ENCODE data around the gene GOLGA3.

DNA sequence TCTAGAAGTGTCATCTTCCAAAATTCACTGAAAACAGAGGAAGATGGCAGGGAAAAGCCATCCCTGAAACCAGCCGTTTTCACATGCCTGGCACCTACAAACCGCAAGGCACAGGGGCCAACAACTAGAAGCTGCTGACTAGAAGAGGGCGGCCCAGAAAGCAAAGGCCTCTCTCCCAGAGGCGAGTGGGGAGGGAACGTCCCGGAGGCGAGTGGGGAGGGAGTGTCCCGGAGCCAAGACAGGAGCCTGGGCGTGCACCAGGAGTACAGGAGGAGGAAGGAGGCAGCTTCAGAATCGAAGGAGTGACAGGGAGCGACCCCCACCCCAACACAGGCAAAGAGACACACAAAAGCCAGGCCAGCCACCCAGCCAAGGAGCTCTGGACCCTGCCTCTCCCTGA lies 88.0 kb downstream of the GOLGA3 start:
- TF ChIP-seq, protein P1, sequence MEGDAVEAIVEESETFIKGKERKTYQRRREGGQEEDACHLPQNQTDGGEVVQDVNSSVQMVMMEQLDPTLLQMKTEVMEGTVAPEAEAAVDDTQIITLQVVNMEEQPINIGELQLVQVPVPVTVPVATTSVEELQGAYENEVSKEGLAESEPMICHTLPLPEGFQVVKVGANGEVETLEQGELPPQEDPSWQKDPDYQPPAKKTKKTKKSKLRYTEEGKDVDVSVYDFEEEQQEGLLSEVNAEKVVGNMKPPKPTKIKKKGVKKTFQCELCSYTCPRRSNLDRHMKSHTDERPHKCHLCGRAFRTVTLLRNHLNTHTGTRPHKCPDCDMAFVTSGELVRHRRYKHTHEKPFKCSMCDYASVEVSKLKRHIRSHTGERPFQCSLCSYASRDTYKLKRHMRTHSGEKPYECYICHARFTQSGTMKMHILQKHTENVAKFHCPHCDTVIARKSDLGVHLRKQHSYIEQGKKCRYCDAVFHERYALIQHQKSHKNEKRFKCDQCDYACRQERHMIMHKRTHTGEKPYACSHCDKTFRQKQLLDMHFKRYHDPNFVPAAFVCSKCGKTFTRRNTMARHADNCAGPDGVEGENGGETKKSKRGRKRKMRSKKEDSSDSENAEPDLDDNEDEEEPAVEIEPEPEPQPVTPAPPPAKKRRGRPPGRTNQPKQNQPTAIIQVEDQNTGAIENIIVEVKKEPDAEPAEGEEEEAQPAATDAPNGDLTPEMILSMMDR (IDR thresholded peaks at IDR 0.05; ENCODE audit: low read depth, low read length, missing input control), result no peak
- TF ChIP-seq, protein P2, sequence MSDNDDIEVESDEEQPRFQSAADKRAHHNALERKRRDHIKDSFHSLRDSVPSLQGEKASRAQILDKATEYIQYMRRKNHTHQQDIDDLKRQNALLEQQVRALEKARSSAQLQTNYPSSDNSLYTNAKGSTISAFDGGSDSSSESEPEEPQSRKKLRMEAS (IDR thresholded peaks at IDR 0.05), result no peak
- TF ChIP-seq SP1 (IDR thresholded peaks at IDR 0.05) (no peak), YY1 (IDR thresholded peaks at IDR 0.05) (no peak), RAD21 (IDR thresholded peaks at IDR 0.05) (no peak), EGR1 (IDR thresholded peaks at IDR 0.05; ENCODE audit: low read depth in 2 of 2) (no peak), FOXA1 (IDR thresholded peaks at IDR 0.05) (no peak), GABPA (IDR thresholded peaks at IDR 0.05 in 1 of 2, conservative IDR thresholded peaks at IDR 0.05 in 1 of 2) (no peak), RXRA (IDR thresholded peaks at IDR 0.05) (no peak), TAF1 (conservative IDR thresholded peaks at IDR 0.05) (no peak)
- TF ChIP-seq, protein P3, sequence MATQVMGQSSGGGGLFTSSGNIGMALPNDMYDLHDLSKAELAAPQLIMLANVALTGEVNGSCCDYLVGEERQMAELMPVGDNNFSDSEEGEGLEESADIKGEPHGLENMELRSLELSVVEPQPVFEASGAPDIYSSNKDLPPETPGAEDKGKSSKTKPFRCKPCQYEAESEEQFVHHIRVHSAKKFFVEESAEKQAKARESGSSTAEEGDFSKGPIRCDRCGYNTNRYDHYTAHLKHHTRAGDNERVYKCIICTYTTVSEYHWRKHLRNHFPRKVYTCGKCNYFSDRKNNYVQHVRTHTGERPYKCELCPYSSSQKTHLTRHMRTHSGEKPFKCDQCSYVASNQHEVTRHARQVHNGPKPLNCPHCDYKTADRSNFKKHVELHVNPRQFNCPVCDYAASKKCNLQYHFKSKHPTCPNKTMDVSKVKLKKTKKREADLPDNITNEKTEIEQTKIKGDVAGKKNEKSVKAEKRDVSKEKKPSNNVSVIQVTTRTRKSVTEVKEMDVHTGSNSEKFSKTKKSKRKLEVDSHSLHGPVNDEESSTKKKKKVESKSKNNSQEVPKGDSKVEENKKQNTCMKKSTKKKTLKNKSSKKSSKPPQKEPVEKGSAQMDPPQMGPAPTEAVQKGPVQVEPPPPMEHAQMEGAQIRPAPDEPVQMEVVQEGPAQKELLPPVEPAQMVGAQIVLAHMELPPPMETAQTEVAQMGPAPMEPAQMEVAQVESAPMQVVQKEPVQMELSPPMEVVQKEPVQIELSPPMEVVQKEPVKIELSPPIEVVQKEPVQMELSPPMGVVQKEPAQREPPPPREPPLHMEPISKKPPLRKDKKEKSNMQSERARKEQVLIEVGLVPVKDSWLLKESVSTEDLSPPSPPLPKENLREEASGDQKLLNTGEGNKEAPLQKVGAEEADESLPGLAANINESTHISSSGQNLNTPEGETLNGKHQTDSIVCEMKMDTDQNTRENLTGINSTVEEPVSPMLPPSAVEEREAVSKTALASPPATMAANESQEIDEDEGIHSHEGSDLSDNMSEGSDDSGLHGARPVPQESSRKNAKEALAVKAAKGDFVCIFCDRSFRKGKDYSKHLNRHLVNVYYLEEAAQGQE (IDR thresholded peaks at IDR 0.05), result no peak
- TF ChIP-seq, protein P4, sequence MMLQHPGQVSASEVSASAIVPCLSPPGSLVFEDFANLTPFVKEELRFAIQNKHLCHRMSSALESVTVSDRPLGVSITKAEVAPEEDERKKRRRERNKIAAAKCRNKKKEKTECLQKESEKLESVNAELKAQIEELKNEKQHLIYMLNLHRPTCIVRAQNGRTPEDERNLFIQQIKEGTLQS (IDR thresholded peaks at IDR 0.05), result no peak
